NT2/D1 (cell line): ENCODE data around the gene OPCML.

Experiments
- SUZ12 ChIP-seq: IDR thresholded peaks from 2 replicates; pipeline ENCODE4 v1.6.1; 2011; ENCODE audit not compliant: insufficient read length, insufficient read depth; ENCODE audit errors: extremely low read depth
- YY1 ChIP-seq: IDR thresholded peaks from 2 replicates; pipeline ENCODE4 v1.6.1; 2011; ENCODE audit not compliant: insufficient read length, insufficient read depth
- ZNF274 ChIP-seq: IDR thresholded peaks from 2 replicates; pipeline ENCODE4 v1.6.1; 2011; ENCODE audit warnings: mild to moderate bottlenecking, low read depth, low read length

GRCh38 chr11:133541021-133541719 lies 8.9 kb upstream of the OPCML start:
- TF ChIP-seq SUZ12: no peak
- no peak for TF ChIP-seq YY1
- TF ChIP-seq ZNF274: no peak
